Measurements from ENCODE around the gene PER1. TPM values are rescaled to one million over a fixed set of nuclear protein-coding genes. Genes with fewer than 3 reads are reported as not detected.

The PER1 gene
- total and polyA plus RNA-seq, 2 of the 4 experiments (the other 2 are of a cell fraction) = 3.4 to 10.5 TPM

DNA sequence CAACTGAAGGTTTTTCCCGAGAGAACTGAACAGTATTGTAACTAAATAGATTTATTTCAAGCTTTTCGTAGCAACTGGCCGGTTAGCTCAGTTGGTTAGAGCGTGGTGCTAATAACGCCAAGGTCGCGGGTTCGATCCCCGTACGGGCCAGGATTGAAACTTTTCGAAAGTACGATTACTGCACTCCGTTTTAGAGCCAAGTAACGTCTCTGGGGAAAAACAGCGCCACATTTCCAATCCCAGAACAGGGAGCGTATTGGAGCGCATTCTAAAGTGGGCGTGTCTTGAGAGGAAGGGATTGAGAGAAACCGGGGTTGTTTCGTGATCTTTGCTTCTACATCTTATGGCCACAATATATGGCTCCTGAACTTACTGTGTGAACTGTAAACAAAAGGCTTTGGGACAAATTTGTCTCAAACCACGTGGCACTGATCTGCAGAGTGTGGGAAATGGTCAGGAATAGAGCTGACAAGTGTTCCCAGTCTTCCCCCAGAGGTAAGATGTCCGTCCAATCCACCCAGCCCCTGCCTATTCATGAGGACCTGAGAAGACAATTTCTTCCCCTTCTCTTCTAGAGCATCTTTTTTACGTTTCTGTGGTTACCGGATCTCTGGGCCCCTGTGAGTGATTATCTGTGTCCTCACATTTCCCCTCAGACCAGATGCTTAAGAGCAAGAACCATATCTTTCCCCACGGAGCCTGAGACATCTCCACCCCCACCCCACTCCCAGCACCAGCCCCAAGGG lies 35.5 kb upstream of the PER1 start:
- in situ Hi-C loops (cut with MboI; ENCODE audit: low sequenced_read_pairs) = no loop called here

More for the DNA sequence above, 35.5 kb upstream of the PER1 start:
- Histone ChIP-seq H3K4ac (ENCODE audit: low read depth, low read length) (peak overlapping the region; percentile 52; the same call in 1 of the 2 replicates), H4K91ac (ENCODE audit: insufficient read depth, low read depth, low read length) (no peak overlapping the region), H2AFZ (replicated peaks; ENCODE audit: low read length, poor library complexity) (no peak overlapping the region), H3K4me1 (ENCODE audit: control insufficient read depth, insufficient read depth, low read length) (peaks cover 13% of the 10 kb centered on the region), H2BK120ac (ENCODE audit: low read depth, low read length) (no peak overlapping the region), H3K4me3 (ENCODE audit: insufficient read depth, low read depth, low read length) (peak overlapping the region; percentile 50), H3K9me3 (ENCODE audit: control insufficient read depth, insufficient read depth, low read length) (no peaks in the 10 kb centered on the region), H3K4me2 (ENCODE audit: low read depth, low read length) (peak overlapping the region; percentile 88), H3K9ac (ENCODE audit: low read depth, low read length) (no peak overlapping the region; the same call in 1 of the 2 replicates), H4K5ac (ENCODE audit: low read depth, low read length) (no peak overlapping the region), H3K23ac (ENCODE audit: low read depth, low read length) (peak overlapping the region; percentile 76; the same call in 1 of the 2 replicates), H2AK5ac (ENCODE audit: low read depth, low read length) (no peak overlapping the region; the same call in 1 of the 2 replicates), H3K27me3 (ENCODE audit: control insufficient read depth, insufficient read depth, low read length) (no peaks in the 10 kb centered on the region), H2BK5ac (ENCODE audit: low read depth, low read length, poor library complexity, severe bottlenecking) (peak overlapping the region; percentile 87), H3K36me3 (ENCODE audit: control insufficient read depth, insufficient read depth, low read length) (no peaks in the 10 kb centered on the region), H4K8ac (ENCODE audit: low read depth in 2 of 2, low read length in 2 of 2) (no peak overlapping the region; a peak in 1 of 4 replicates), H3K18ac (ENCODE audit: low read depth, low read length) (no peak overlapping the region; the same call in 1 of the 2 replicates), H3K27ac (ENCODE audit: insufficient read depth, low read length) (peak overlapping the region; percentile 54), H3K79me1 (ENCODE audit: low read depth in 1 of 2, low read length in 2 of 2) (peaks cover 0 to 21% of the 10 kb centered on the region in 2 experiments; a peak in 2 of 4 replicates), H4K20me1 (ENCODE audit: insufficient read depth, low read length) (peaks cover 22% of the 10 kb centered on the region), H2AK9ac (replicated peaks; ENCODE audit: low read depth, low read length, poor library complexity) (peak overlapping the region; percentile 66), H3K14ac (replicated peaks; ENCODE audit: low read depth, low read length) (peak overlapping the region; percentile 72; the same call in 1 of the 2 replicates), H2BK20ac (ENCODE audit: low read depth, low read length) (no peak overlapping the region), H3K56ac (ENCODE audit: extremely low read depth, insufficient read depth, low read length) (no peak overlapping the region), H2BK15ac (ENCODE audit: low read depth, low read length) (no peak overlapping the region), H3K9me1 (ENCODE audit: insufficient read depth, low read length) (peaks cover 20% of the 10 kb centered on the region)
- ATAC-seq (ENCODE audit: low read depth) = peak; percentile 55
- WGBS, 2 experiments (ENCODE audit: extremely low coverage in 2 of 2, insufficient read length in 1 of 2) = 0% methylated on average over 12 of the region's 25 CpGs; no CpG with 5 or more reads in 1 of the 2 experiments
- BruUV-seq (replicated peaks) = TSS peak; percentile 100
- peak; percentile 100 for DNase-seq
- intact Hi-C loops (cut with micrococcal nuclease) (loop anchor here (1.0 to 5.0 kb wide), 5 partner anchors 35 to 115 kb away; partner anchors contain the start of gene HES7), dilution Hi-C loops (cut with HindIII; ENCODE audit: low sequenced_read_pairs, unreplicated experiment) (no loop called here)
- TF ChIP-seq RAD21 (IDR thresholded peaks at IDR 0.05; ENCODE audit: low read length) (no peak), MAZ (IDR thresholded peaks at IDR 0.05; ENCODE audit: borderline replicate concordance, low read depth, low read length) (no peak; the same call in 1 of the 2 replicates), BHLHE40 (IDR thresholded peaks at IDR 0.05; ENCODE audit: low read depth, low read length) (no peak), FOS (IDR thresholded peaks at IDR 0.05; ENCODE audit: low read depth, low read length) (peak; percentile 94), CHD1 (IDR thresholded peaks at IDR 0.05; ENCODE audit: low read depth, low read length) (no peak), POLR2A (IDR thresholded peaks at IDR 0.05; ENCODE audit: low read depth, low read length) (peak; percentile 45; the same call in 1 of the 2 replicates), MAFK (IDR thresholded peaks at IDR 0.05; ENCODE audit: low read depth, low read length) (peak; percentile 4; the same call in 1 of the 2 replicates), RFX5 (IDR thresholded peaks at IDR 0.05; ENCODE audit: low read depth, low read length) (no peak), RCOR1 (IDR thresholded peaks at IDR 0.05; ENCODE audit: insufficient replicate concordance, low read length) (peak; percentile 74), MXI1 (IDR thresholded peaks at IDR 0.05; ENCODE audit: borderline replicate concordance, low read depth, low read length) (peak; percentile 94), CEBPB (IDR thresholded peaks at IDR 0.05; ENCODE audit: low read depth, low read length) (no peak; the same call in 1 of the 2 replicates)
- TF ChIP-seq, protein P1, sequence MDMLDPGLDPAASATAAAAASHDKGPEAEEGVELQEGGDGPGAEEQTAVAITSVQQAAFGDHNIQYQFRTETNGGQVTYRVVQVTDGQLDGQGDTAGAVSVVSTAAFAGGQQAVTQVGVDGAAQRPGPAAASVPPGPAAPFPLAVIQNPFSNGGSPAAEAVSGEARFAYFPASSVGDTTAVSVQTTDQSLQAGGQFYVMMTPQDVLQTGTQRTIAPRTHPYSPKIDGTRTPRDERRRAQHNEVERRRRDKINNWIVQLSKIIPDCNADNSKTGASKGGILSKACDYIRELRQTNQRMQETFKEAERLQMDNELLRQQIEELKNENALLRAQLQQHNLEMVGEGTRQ (IDR thresholded peaks at IDR 0.05; ENCODE audit: low read depth, low read length) = peak; percentile 85; the same call in 1 of the 2 replicates
- TF ChIP-seq, protein P2, sequence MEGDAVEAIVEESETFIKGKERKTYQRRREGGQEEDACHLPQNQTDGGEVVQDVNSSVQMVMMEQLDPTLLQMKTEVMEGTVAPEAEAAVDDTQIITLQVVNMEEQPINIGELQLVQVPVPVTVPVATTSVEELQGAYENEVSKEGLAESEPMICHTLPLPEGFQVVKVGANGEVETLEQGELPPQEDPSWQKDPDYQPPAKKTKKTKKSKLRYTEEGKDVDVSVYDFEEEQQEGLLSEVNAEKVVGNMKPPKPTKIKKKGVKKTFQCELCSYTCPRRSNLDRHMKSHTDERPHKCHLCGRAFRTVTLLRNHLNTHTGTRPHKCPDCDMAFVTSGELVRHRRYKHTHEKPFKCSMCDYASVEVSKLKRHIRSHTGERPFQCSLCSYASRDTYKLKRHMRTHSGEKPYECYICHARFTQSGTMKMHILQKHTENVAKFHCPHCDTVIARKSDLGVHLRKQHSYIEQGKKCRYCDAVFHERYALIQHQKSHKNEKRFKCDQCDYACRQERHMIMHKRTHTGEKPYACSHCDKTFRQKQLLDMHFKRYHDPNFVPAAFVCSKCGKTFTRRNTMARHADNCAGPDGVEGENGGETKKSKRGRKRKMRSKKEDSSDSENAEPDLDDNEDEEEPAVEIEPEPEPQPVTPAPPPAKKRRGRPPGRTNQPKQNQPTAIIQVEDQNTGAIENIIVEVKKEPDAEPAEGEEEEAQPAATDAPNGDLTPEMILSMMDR (conservative IDR thresholded peaks at IDR 0.05; ENCODE audit: low read depth, low read length) = 0 out of 2 replicates have a peak, but pooled peaks have one; percentile 10
- CTCF ChIA-PET = interaction anchor here (0.5 to 0.7 kb wide), 2 partner anchors 69 to 111 kb away, joined by 3 to 5 read pairs; no protein-coding TSS in a partner anchor
- POLR2A ChIA-PET (ENCODE audit: unreplicated experiment) = interaction anchor here (0.5 to 1.4 kb wide), 3 partner anchors 14 to 815 kb away, joined by 3 to 6 read pairs (median 6); no protein-coding TSS in a partner anchor

All from IMR-90 (cell line).